NCI-H146 (cell line): Measurements from ENCODE around the gene DCST1.
A peak's percentile ranks its signal among the peaks of the same experiment; 100 is the strongest.
"Not testable (repeated sequence)": the region's sequence is repeated elsewhere in the genome, so short reads cannot be mapped to it uniquely, and the experiment has no call there.

Experiments used
- DNase-seq: peaks from one replicate; lab custom pipeline; 2025; lab: John Stamatoyannopoulos, UW

The DCST1 gene, protein sequence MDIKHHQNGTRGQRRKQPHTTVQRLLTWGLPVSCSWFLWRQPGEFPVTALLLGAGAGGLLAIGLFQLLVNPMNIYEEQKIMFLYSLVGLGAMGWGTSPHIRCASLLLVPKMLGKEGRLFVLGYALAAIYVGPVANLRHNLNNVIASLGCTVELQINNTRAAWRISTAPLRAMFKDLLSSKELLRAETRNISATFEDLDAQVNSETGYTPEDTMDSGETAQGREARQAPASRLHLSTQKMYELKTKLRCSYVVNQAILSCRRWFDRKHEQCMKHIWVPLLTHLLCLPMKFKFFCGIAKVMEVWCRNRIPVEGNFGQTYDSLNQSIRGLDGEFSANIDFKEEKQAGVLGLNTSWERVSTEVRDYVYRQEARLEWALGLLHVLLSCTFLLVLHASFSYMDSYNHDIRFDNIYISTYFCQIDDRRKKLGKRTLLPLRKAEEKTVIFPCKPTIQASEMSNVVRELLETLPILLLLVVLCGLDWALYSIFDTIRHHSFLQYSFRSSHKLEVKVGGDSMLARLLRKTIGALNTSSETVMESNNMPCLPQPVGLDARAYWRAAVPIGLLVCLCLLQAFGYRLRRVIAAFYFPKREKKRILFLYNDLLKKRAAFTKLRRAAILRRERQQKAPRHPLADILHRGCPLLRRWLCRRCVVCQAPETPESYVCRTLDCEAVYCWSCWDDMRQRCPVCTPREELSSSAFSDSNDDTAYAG

DNA sequence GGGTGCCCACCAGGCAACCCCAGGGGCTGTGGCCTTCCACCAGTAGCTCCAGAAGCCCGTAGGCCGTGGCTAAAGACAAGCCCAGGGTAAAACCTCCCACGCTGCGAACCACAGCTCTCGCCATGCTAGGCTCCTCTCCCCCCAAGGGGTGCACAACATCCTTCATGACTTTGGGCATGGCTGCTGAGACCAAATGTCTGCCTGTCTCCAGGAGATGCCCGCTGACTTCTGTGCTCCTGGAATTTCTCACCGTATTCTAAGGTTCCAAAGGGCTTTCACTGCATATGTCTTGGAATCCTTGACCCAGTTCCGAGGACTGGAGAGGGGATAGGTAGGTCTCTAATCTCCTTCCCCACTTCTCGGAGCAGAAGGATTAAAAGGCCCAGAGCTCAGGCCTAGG is at the start of gene DCST1, which contains the start of gene DCST2:
DCST1 (plus strand) TSS at position 301 of the 400 bp plus-strand sequence. CDS start 213 bp downstream, outside the sequence.
DCST2 (minus strand) TSS at position 258 of the 400 bp plus-strand sequence; CDS start at position 178, 80 bp downstream.
- DNase-seq, result no peak

DNA sequence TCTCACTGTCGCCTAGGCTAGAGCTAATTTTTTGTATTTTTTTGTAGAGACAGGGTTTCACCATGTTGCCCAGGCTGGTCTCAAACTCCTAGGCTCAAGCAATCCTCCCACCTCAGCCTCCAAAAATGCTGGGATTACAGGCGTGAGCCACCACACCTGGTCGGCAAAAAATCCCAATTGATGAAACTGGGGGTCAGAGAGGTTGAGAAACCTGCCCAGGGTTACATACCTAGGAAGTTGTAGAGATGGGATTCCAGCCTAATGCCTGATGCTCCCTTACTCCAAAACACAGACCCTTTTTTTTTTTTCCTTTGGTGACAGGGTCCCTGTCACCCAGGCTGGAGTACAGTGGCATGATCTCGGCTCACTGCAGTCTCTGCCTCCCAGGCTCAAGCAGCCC is 46.9 kb upstream of the DCST1 start:
- not testable (repeated sequence) for DNase-seq

DNA sequence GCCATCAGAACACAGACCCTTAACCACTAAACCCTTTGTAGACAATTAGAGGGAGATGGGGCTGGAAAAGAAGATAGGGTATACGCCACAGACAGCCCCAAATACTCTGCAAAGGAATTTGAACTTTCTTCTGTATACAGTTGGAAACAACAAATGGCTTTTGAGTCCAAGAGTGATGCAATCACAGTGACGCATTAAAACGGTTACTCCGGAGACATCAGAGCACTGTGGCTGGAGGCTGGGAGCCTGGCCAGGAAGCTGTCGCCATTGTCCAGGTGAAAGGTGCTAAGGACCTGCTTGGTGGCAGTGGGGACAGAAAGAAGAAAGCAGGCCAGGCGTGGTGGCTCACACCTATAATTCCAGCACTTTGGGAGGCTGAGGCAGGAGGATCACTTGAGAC is 46.3 kb upstream of the DCST1 start:
- no peak for DNase-seq

DNA sequence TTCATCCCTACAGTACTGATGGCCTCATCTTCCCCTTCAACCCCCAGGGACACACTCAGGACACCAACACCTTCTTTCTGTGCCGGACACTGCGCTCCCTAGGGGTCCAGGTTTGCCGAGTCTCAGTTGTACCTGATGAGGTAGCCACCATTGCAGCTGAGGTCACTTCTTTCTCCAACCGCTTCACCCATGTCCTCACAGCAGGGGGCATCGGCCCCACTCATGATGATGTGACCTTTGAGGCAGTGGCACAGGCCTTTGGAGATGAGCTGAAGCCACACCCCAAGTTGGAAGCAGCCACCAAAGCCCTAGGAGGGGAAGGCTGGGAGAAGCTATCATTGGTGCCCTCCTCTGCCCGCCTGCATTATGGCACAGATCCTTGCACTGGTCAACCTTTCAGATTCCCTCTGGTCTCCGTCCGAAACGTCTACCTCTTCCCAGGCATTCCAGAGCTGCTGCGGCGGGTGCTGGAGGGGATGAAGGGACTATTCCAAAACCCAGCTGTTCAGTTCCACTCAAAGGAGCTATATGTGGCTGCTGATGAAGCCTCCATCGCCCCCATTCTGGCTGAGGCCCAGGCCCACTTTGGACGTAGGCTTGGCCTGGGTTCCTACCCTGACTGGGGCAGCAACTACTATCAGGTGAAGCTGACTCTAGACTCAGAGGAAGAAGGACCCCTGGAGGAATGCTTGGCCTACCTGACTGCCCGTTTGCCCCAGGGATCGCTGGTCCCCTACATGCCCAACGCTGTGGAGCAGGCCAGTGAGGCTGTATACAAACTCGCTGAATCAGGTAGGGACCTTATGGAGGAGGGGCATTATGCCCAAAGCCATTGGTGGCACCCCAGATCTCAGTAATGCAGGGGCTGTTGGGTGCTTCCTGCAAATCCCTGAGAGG is 45.3 kb upstream of the DCST1 start:
- no peak for DNase-seq

DNA sequence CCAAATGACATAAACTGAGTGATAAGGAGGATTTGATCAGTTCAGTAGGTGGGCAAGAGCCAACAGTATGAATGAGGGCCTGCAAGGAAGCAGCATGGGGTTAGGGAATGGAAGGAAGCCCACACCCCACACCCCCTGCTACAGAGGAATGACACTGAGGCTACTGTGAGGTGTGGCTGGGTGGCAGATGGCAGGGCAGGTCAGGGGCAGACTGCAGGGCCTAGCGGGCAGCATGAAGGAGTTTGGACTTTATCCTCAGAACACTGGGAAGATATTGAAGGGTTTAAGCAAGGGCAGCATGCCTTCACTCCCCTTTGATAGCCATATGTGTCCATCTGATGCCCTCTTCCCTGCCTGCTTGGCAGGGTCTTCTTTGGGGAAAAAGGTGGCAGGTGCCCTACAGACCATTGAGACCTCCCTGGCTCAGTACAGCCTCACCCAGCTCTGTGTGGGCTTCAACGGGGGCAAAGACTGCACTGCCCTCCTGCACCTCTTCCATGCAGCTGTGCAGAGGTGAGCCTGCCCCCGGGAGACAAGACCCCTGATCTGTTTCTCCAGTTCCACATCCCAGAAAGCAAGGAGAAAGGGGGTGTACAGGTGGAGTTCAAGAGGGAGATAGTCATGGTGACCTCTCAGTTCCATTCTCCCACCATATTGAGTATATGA is 44.3 kb upstream of the DCST1 start:
- DNase-seq, result no peak

DNA sequence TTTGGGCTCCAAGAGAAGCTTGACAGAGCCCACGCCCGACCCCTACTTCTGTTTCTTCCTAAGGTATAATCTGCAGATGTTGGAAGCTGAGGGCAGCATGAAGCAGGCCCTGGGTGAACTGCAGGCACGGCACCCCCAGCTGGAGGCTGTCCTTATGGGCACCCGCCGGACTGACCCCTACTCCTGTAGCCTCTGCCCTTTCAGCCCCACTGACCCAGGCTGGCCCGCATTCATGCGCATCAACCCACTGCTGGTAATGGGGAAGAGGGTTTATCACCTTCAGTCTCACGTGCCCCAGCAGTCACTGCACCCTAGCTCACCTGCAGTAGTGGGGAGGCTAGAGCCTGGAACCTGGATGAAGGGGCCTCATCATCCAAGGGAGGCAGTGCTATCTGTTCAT is 43.3 kb upstream of the DCST1 start:
- DNase-seq, result no peak

DNA sequence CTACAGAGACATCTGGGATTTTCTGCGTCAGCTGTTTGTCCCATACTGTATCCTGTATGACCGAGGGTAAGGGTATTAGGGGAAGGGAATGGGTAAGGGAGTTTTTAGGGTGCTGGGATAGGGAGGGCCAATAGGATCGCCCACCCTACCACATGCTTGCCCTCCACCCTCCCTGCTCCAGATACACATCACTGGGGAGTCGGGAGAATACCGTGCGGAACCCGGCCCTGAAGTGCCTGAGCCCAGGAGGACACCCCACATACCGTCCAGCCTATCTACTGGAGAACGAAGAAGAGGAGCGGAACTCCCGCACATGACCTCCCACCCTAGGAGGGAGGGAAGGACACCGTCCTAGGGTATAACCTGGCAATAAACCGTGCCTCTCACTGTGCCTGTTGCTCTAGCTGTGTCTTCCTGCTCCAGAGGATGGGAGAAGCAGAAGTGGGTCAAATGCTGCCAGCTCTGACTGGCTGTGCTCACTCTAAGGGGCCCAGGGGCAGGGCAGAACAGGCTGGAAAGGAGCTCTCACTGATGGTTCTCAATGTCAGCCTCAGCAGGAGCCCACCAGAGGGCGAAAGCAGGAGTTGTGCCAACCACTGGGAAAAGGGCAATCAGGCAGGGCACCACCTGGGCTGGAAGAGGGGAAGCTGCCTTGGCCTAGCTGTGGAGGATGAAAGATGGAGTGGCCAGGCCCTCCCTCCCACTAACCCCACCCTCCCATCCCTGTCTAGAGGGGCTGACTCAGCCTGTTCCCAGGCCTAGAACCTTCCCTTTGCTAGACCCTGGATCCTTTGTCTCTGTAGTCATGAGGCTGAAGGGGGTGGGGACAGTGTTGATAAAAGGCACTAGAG is 40.7 kb upstream of the DCST1 start:
- DNase-seq, result no peak

DNA sequence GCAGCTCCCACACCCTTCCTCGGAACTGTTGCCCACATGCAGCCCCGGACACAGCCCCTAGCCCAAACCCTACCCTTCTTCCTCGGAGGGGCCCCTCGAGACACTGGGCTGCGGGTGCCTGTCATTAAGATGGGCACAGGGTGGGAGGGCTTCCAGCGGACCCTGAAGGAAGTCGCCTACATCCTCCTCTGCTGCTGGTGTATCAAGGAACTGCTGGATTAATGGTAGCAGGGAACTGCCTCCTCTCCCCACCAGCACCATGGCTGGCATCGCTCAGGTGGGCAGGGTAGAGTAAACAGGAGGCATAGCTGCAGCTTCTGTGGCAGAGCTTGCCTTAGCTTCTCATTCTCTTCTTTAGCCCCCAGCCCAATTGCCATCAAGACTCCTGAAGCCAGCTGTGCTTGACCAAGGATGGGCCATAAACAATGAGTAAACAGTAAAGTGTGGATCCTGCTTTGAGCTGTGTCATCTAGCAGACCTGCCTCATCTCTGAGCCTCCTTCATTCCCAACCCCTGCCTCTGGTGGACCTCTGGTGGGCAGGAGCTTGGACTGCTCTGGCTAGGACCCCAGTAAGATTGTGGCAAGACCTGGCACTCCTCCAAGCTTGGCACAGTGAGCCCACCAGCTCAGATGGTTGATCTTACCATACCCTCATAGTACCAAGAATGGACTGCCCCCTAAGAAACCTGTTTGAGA is 39.9 kb upstream of the DCST1 start, which contains the start of gene LENEP:
LENEP (plus strand) TSS at position 15 of the 697 bp plus-strand sequence; CDS start at position 37, 22 bp downstream.
- DNase-seq, result no peak

DNA sequence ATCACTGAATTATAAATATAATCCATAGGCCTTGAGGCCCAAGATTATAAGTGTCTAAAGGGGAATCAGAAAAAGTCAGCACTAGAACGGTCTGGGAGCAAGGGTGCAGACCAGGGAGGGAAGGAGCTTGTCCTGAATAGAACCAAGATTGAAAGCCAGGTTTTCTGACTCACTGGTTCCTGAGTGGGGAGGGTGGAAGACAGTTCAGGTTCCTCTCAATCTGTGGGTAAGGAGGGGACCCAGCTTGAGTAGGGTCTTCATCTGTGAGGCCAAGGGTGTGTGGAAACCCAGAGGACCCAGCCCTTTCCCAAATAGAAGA is 39.4 kb upstream of the DCST1 start:
- no peak for DNase-seq

DNA sequence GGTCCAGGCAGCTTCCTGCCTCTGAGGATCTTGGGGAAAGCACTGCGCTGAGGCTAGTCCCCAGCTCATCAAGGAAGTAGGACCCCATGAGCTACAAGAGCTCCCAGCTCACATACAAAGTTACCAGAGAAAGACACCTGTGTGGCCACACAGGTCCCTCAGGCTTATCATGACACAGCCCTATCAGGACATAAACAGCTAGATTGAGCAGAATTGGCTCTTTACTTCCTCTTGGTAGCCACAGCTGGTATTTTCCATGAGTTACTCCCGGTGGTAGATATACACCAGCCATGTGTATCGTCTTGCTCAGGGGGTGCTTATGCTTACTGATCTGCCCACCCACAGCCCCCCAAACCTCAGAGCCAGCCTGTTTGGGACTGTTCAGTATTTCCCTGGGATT is 39.0 kb upstream of the DCST1 start:
- DNase-seq, result no peak

DNA sequence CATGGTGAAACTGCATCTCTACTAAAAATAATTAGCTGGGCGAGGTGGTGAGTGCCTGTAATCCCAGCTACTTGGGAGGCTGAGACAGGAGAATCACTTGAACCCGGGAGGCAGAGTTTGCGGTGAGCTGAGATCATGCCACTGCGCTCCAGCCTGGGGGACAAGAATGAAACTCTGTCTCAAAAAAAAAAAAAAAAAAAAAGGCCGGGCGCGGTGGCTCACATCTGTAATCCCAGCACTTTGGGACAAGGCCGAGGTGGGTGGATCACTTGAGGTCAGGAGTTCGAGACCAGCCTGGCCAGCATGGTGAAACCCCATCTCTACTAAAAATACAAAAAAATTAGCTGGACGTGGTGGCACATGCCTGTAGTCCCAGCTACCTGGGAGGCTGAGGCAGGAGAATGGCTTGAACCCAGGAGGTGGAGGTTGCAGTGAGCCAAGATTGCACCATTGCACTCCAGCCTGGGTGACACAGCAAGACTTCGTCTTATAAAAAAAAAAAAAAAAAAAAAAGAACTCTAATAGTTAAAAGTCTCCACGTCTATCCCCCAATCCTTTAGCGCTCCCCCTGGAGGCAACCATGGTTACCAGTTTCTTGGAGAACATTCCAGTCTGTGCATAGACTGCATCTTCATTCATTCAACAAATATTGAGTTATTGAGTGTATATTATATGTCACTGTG is 38.2 kb upstream of the DCST1 start:
- not testable (repeated sequence) for DNase-seq

DNA sequence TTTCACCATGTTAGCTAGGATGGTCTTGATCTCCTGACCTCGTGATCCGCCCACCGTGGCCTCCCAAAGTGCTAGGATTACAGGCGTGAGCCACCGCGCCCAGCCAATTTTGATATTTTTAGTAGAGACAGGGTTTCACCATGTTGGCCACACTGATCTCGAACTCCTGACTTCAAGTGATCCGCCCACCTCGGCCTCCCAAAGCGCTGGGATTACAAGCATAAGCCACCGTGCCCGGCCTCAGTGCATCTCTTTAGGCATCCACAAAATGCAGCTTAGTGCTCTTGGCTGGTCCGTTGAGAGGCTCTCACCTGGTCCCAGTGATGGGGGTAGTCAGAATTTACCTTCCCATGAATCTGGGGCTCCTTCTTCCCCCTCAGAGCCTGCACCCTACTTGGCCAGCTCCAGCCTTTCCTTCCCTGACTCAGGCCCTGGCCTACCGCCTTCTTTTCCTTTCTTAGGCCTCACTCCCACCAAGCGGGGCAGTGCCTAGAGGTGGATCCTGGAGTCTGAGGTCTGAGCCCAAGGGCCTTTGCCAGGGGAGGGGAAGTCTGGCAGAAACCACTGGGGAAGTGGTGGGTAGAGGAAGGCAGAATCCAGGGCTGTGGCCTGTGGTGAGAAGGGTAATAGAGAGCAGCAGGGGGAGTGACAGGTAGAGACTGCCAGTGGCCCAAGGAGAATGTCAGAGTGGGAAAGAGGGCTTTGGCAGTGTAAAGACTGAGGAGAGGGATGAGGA is 36.5 kb upstream of the DCST1 start:
- no peak for DNase-seq

DNA sequence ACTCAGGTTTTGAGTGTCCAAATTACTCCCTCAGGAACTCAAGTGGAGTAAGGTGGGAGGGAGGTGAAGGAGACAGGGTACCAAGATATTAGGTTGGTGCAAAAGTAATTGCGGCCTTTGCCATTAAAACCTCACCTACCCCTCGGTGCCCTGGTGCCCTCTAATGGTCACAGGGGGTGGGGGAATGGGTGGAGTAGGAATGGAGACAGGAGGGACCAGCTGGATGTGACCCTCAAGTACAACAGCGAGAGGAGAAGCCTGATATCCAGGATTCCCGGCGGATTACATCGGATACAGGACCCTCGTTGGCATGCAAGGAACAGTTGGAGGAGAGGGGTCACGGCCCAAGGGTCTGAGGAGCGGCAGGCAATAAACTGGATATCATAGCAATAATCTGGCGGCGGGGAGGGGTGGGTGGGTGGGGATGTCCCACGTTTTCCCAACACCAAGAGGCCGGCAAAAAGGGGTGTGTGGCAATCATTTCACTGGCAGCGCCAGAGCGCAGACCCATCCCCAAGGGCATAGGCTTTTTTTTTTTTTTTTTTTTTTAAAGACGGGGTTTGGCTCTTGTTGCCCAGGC is 35.3 kb upstream of the DCST1 start:
- no peak for DNase-seq

DNA sequence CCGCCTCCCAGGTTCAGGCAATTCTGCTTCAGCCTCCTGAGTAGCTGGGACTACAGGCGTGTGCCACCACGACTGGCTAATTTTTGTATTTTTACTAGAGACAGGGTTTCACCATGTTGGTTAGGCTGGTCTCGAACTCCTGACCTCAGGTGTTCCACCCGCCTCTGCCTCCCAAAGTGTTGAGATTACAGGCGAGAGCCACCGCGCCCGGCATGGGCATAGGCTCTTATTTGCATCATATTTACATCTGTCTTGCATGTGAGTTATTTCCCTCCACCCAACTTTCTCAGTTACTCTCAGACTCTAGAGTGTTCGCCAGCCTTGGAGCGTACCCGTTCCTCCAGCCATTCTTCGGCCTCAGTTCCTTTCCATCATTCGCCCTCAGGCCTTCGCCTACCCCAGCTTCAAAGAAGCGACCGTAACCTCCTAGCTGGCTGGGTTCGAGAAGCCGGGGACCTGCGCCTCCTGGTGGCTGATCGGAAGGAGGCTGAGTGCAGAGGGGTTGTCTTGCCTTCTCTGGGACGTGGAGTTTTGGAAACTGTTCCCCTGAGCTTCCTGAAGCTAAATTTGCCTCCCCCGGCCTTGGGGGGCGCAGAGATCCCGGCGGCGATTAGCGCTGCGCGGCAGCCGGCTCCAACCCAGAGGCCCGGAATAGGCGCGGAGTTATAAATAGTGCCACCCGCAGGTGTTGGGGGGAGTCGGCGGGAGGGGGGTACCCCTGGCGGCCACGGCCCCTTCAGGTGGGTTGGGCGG is 34.6 kb upstream of the DCST1 start:
- peak; percentile 72 for DNase-seq

DNA sequence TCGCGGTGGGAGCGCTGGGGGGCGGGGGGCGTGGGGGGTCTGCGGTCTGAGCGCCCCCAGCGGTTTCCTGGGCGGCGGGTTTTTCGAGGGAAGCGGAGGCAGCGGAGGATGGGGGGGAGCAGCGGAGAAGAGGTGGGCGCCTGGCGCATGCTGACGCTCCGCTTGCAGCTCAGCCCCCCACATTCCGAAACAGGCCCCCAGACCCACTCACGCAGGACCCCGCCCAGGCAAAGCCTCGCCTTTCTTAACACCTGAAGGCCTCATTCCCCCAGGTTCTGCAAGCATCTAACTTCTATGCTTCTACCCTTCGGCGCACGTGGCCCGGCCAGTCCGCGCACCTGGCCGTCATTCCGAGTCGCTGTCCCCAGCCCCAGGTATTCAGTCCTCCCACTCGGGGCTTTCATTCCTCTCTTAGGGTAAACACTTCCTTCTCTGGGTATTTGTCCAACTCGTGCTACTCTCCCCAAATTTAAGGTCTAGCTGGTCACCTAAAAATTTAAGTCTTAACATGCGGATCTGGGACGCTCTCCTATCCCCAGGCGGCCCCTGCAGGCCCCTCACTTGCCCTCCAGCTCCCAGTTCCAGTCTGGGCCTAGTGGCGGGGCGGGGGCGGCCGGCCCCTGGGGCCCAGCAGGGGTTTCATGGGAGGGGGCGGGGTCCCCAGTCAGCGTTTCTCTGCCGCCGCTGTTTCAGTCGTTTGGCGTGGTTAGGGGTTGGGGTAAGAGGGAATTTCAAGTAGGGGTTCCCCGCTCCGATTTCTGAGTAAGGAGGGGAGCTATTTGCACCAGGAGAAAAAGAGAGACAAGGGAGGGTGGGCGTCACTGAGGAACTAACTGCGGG is 33.8 kb upstream of the DCST1 start:
- peak; percentile 75 for DNase-seq

DNA sequence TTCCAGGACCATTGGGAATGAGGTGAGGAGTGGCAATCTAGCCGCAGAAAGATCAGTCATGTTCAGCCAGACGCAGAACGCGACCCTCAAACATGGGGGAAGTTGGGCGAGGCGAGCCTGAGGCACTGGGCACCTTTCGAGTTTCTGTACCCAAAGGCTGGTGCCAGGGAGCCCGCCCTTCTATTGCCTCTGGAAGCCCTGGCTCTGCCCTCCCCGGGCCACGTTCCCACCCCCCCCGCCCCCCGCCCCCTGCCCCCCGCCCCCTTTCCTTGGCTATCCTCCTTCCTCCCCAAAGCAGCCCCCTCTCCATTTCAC is 33.3 kb upstream of the DCST1 start:
- no peak for DNase-seq
